CD14-positive monocyte (primary cell): Measurements from ENCODE around the gene SLC27A5. TPM values are rescaled to one million over a fixed set of nuclear protein-coding genes. Genes with fewer than 3 reads are reported as not detected.

Source experiments
- DNase-seq, 3 donors: peaks; one replicate each; pipeline ENCODE4 v3.0.0-alpha.2; 2011 to 2022
- H2AFZ ChIP-seq: 2 replicates; pipeline ENCODE4 v1.6.0; 2012; ENCODE audit warnings: mild to moderate bottlenecking, low read depth, low read length, inconsistent platforms; ENCODE audit not compliant: insufficient read depth, poor library complexity, severe bottlenecking
- H3K27ac ChIP-seq, 2 donors: 1 replicate in 1 of 2; 2 replicates in 1 of 2; pipeline ENCODE4 v1.5.1; 2012 to 2013; ENCODE audit warnings: low read length in 2 of 2, control low read depth in 1 of 2, inconsistent platforms in 1 of 2, low read depth in 1 of 2, mild to moderate bottlenecking in 1 of 2
- H3K27me3 ChIP-seq, 2 donors: one replicate each; pipeline versions ENCODE4 v1.6.0 to v1.6.1; 2011 to 2013; ENCODE audit warnings: low read length in 2 of 2; ENCODE audit not compliant: control insufficient read depth in 2 of 2, insufficient read depth in 2 of 2
- H3K36me3 ChIP-seq, 2 donors: replicated peaks in 1 of 2; 1 replicate in 1 of 2; 2 replicates in 1 of 2; pipeline versions ENCODE4 v1.5.1 to v1.6.1; 2012 to 2013; ENCODE audit warnings: low read length in 2 of 2, control low read depth in 1 of 2, inconsistent platforms in 1 of 2, mild to moderate bottlenecking in 1 of 2; ENCODE audit not compliant: insufficient read depth in 2 of 2, control insufficient read depth in 1 of 2
- H3K4me1 ChIP-seq, 2 donors: 1 replicate in 1 of 2; 2 replicates in 1 of 2; pipeline versions ENCODE4 v1.5.1 to v1.6.1; 2012 to 2013; ENCODE audit warnings: low read length in 2 of 2, control low read depth in 1 of 2, inconsistent platforms in 1 of 2, mild to moderate bottlenecking in 1 of 2, moderate library complexity in 1 of 2; ENCODE audit not compliant: insufficient read depth in 2 of 2, control insufficient read depth in 1 of 2
- H3K4me2 ChIP-seq: replicated peaks from 2 replicates; pipeline ENCODE3; 2012; ENCODE audit warnings: low read length, moderate library complexity, mild to moderate bottlenecking; ENCODE audit not compliant: poor library complexity, severe bottlenecking; ENCODE audit errors: extremely low read depth
- H3K4me3 ChIP-seq, 3 experiments: fragments of 200-600 bp in 1 of 3; sonication (generic) in 1 of 3; replicated peaks in 1 of 3; 1 replicate in 2 of 3; 2 replicates in 1 of 3; pipeline ENCODE4 v1.5.1; 2011 to 2013; ENCODE audit warnings: low read length in 3 of 3, mild to moderate bottlenecking in 3 of 3, control low read depth in 2 of 3, low read depth in 2 of 3, inconsistent platforms in 1 of 3, moderate library complexity in 1 of 3
- H3K79me2 ChIP-seq: 2 replicates; pipeline ENCODE4 v1.6.0; 2012; ENCODE audit warnings: mild to moderate bottlenecking, control low read depth, inconsistent platforms, low read length, moderate library complexity; ENCODE audit not compliant: insufficient read depth
- H3K9ac ChIP-seq: 2 replicates; pipeline ENCODE4 v1.6.0; 2017; ENCODE audit warnings: low read length, mild to moderate bottlenecking; ENCODE audit not compliant: insufficient read depth, poor library complexity, severe bottlenecking
- H3K9me3 ChIP-seq, 2 donors: replicated peaks in 1 of 2; 1 replicate in 1 of 2; 2 replicates in 1 of 2; pipeline versions ENCODE4 v1.5.1 to v1.6.1; 2012 to 2013; ENCODE audit warnings: low read length in 2 of 2, control low read depth in 1 of 2; ENCODE audit not compliant: control insufficient read depth in 1 of 2, insufficient read depth in 1 of 2
- H4K20me1 ChIP-seq: 2 replicates; pipeline ENCODE4 v1.6.0; 2012; ENCODE audit warnings: mild to moderate bottlenecking, low read length, control low read depth, moderate library complexity; ENCODE audit not compliant: insufficient read depth
- H3K27ac Mint-ChIP-seq, 7 donors: one replicate each; pipeline ENCODE4 v1.8.0; 2020; ENCODE audit warnings: mild to moderate bottlenecking in 7 of 7, mixed read lengths in 7 of 7, moderate library complexity in 6 of 7, inconsistent platforms in 2 of 7
- H3K27me3 Mint-ChIP-seq, 3 donors: one replicate each; pipeline ENCODE4 v1.8.0; 2021 to 2022; ENCODE audit warnings: low read depth in 3 of 3, mild to moderate bottlenecking in 3 of 3, mixed read lengths in 3 of 3, moderate library complexity in 3 of 3, inconsistent platforms in 1 of 3
- H3K36me3 Mint-ChIP-seq, 2 donors: one replicate each; pipeline ENCODE4 v1.8.0; 2020; ENCODE audit warnings: mixed read lengths in 2 of 2, inconsistent platforms in 1 of 2, mild to moderate bottlenecking in 1 of 2
- H3K4me1 Mint-ChIP-seq: one replicate; pipeline ENCODE4 v1.8.0; 2020; ENCODE audit warnings: mild to moderate bottlenecking, mixed read lengths
- H3K4me3 Mint-ChIP-seq, 2 donors: one replicate each; pipeline ENCODE4 v1.8.0; 2020; ENCODE audit warnings: mild to moderate bottlenecking in 2 of 2, mixed read lengths in 2 of 2, moderate library complexity in 1 of 2
- H3K9me3 Mint-ChIP-seq, 7 donors: one replicate each; pipeline ENCODE4 v1.8.0; 2020 to 2022; ENCODE audit warnings: mixed read lengths in 7 of 7, mild to moderate bottlenecking in 6 of 7, moderate library complexity in 6 of 7, inconsistent platforms in 2 of 7
- CTCF ChIP-seq: fragments of 200-600 bp; IDR thresholded peaks from one replicate; pipeline ENCODE4 v1.8.0; 2022; ENCODE audit warnings: antibody characterized with exemption, mild to moderate bottlenecking
- WGBS: methylation state at CpG from one replicate; pipeline ENCODE4 v1.1.5; 2013; ENCODE audit warnings: missing lambda C conversion rate; ENCODE audit not compliant: insufficient coverage; 5-methylcytosine and 5-hydroxymethylcytosine counted together
- intact Hi-C, 2 donors: fragments of 100-400 bp; cut with micrococcal nuclease; formaldehyde crosslinking; loops; one replicate each; pipeline versions ENCODE4 v1.15.0 to v1.15.1; 2023
- polyA plus RNA-seq, 3 donors: library from polyadenylated mRNA; depleted of rRNA in 1 of 3; unstranded in 2 of 3; stranded (reverse) in 1 of 3; fragments of 300-500 nt in 2 of 3; fragments of >200 nt in 1 of 3; fragmentation: Illumina TruSeq in 2 of 3; gene quantifications; 1 replicate in 2 of 3; 2 replicates in 1 of 3; pipeline ENCODE4 v1.2.3, GENCODE V29; 2012 to 2021

Gene SLC27A5
- polyA plus RNA-seq, 3 donors = 1.5 to 2.9 (median 2.8) TPM

GRCh38 chr19:58521651-58522050 lies 9.9 kb upstream of the SLC27A5 start:
- no peak for TF ChIP-seq CTCF
- H3K9ac ChIP-seq = no peak overlapping the region
- Mint-ChIP-seq H3K27me3 (peaks cover 0 to 2% (median 1%) of the 10 kb centered on the region in 3 donors), H3K36me3 (peaks cover 6 to 11% of the 10 kb centered on the region in 2 donors), H3K4me1 (peaks cover 29% of the 10 kb centered on the region), H3K27ac (no peak overlapping the region), H3K9me3 (peaks cover 0 to 3% (median 0%) of the 10 kb centered on the region in 7 donors), H3K4me3 (no peak overlapping the region)
- H3K79me2 ChIP-seq = peaks cover 25% of the 10 kb centered on the region
- H2AFZ ChIP-seq = no peak overlapping the region
- no peak overlapping the region for H3K27ac ChIP-seq
- H3K4me1 ChIP-seq = peaks cover 27 to 28% of the 10 kb centered on the region in 2 donors
- no peak overlapping the region for H3K4me3 ChIP-seq
- H3K27me3 ChIP-seq = no peaks in the 10 kb centered on the region
- H4K20me1 ChIP-seq = peaks cover 19% of the 10 kb centered on the region
- intact Hi-C loops = no loop called here
- no peaks in the 10 kb centered on the region for H3K9me3 ChIP-seq
- peaks cover 7 to 10% of the 10 kb centered on the region in 2 donors for H3K36me3 ChIP-seq
- no peak for DNase-seq
- WGBS = no CpG with 5 or more reads among the region's 4 CpGs
- H3K4me2 ChIP-seq = no peak overlapping the region

- Histone ChIP-seq H3K9me3 (no peaks in the 10 kb centered on the region), H3K79me2 (peaks cover 38% of the 10 kb centered on the region), H3K4me3 (peak overlapping the region; percentile 57 to 90 (median 86)), H4K20me1 (peaks cover 34% of the 10 kb centered on the region), H3K4me2 (peak overlapping the region; percentile 96), H3K27me3 (no peaks in the 10 kb centered on the region), H2AFZ (peak overlapping the region; percentile 96), H3K36me3 (peaks cover 17 to 20% of the 10 kb centered on the region in 2 donors), H3K27ac (peak overlapping the region; percentile 90 to 93), H3K9ac (peak overlapping the region; percentile 94), H3K4me1 (peaks cover 27 to 28% of the 10 kb centered on the region in 2 donors)
- H3K27ac Mint-ChIP-seq = peak overlapping the region; percentile 95 to 99 (median 98)
- no peak for DNase-seq
- H3K9me3 Mint-ChIP-seq = peaks cover 0 to 3% (median 0%) of the 10 kb centered on the region in 7 donors
- intact Hi-C loops = no loop called here
- peak overlapping the region; percentile 92 to 93 for H3K4me3 Mint-ChIP-seq
- H3K4me1 Mint-ChIP-seq = peaks cover 32% of the 10 kb centered on the region
- H3K27me3 Mint-ChIP-seq = peaks cover 0 to 2% (median 1%) of the 10 kb centered on the region in 3 donors
- no CpG with 5 or more reads among the region's 7 CpGs for WGBS
- TF ChIP-seq CTCF = no peak
- peaks cover 18 to 25% of the 10 kb centered on the region in 2 donors for H3K36me3 Mint-ChIP-seq
Observed at GRCh38 chr19:58520257-58520599, 8.4 kb upstream of the SLC27A5 start.
